ENCODE measurements around the gene WDR31. TPM values are rescaled to one million over a fixed set of nuclear protein-coding genes. Genes with fewer than 3 reads are reported as not detected.
A peak's percentile ranks its signal among the peaks of the same experiment; 100 is the strongest.

The WDR31 gene
- total RNA-seq, 2 donors from 2014 or later = 4.9 to 5.7 TPM

- DNase-seq (no peak), ATAC-seq (no peak)
- intact Hi-C loops (cut with DNase I) = no loop called here
Measured at GRCh38 chr9:113348437-113348836, 8.4 kb upstream of the WDR31 start.

GRCh38 chr9:113345671-113346070, 5.6 kb upstream of the WDR31 start:
- DNase-seq (no peak), ATAC-seq (no peak)
- intact Hi-C loops (cut with DNase I) = no loop called here

GRCh38 chr9:113345190-113345589, 5.1 kb upstream of the WDR31 start:
- intact Hi-C loops (cut with DNase I) = no loop called here
- ATAC-seq = no peak
- DNase-seq = no peak

- peak; percentile 79 to 85 for ATAC-seq
- DNase-seq = peak; percentile 87
- intact Hi-C loops (cut with DNase I) = no loop called here
Measured at GRCh38 chr9:113343732-113344231, 3.7 kb upstream of the WDR31 start.

- no peak for ATAC-seq
- DNase-seq = no peak
- intact Hi-C loops (cut with DNase I) = no loop called here
Measured at GRCh38 chr9:113341712-113342410, 1.8 kb upstream of the WDR31 start.

GRCh38 chr9:113337714-113338113, 2.4 kb downstream of the WDR31 start:
- no peak for ATAC-seq
- intact Hi-C loops (cut with DNase I) = no loop called here
- no peak for DNase-seq

GRCh38 chr9:113331780-113332179, 8.3 kb downstream of the WDR31 start:
- ATAC-seq (no peak), DNase-seq (no peak)
- intact Hi-C loops (cut with DNase I) = no loop called here

GRCh38 chr9:113328045-113328782, 11.9 kb downstream of the WDR31 start:
- intact Hi-C loops (cut with DNase I) = no loop called here
- ATAC-seq (peak; percentile 51 to 55), DNase-seq (no peak)

- DNase-seq = no peak
- no peak for ATAC-seq
- intact Hi-C loops (cut with DNase I) = no loop called here
Measured at GRCh38 chr9:113326230-113326629, 13.8 kb downstream of the WDR31 start.

- DNase-seq (no peak), ATAC-seq (no peak)
- intact Hi-C loops (cut with DNase I) = no loop called here
Measured at GRCh38 chr9:113322671-113323070, 17.4 kb downstream of the WDR31 start.

- DNase-seq = no peak
- intact Hi-C loops (cut with DNase I) = no loop called here
- ATAC-seq = no peak
Measured at GRCh38 chr9:113320051-113320450, 20.0 kb downstream of the WDR31 start.

- ATAC-seq (no peak), DNase-seq (no peak)
- intact Hi-C loops (cut with DNase I) = no loop called here
Measured at GRCh38 chr9:113319054-113319453, 21.0 kb downstream of the WDR31 start.

- peak in 1 of 2 donors; percentile 55 for ATAC-seq
- intact Hi-C loops (cut with DNase I) = no loop called here
- no peak for DNase-seq
Measured at GRCh38 chr9:113317777-113318176, 22.3 kb downstream of the WDR31 start.

GRCh38 chr9:113316030-113316429, 24.0 kb downstream of the WDR31 start:
- no peak for DNase-seq
- intact Hi-C loops (cut with DNase I) = no loop called here
- no peak for ATAC-seq

- intact Hi-C loops (cut with DNase I) = no loop called here
- ATAC-seq (no peak), DNase-seq (no peak)
Measured at GRCh38 chr9:113315231-113315630, 24.8 kb downstream of the WDR31 start.

GRCh38 chr9:113313261-113313660, 26.8 kb downstream of the WDR31 start:
- no peak for DNase-seq
- no peak for ATAC-seq
- intact Hi-C loops (cut with DNase I) = no loop called here

- intact Hi-C loops (cut with DNase I) = no loop called here
- ATAC-seq (no peak), DNase-seq (no peak)
Measured at GRCh38 chr9:113311961-113312360, 28.1 kb downstream of the WDR31 start.

- intact Hi-C loops (cut with DNase I) = no loop called here
- peak in 1 of 2 donors; percentile 53 for ATAC-seq
- DNase-seq = no peak
Measured at GRCh38 chr9:113310538-113310937, 29.5 kb downstream of the WDR31 start.

- intact Hi-C loops (cut with DNase I) = loop anchor here in 1 of 2 donors (2.0 kb wide), 1 partner anchor 91 kb away; the partner anchor contains the start of gene ALAD
- DNase-seq (no peak), ATAC-seq (peak in 1 of 2 donors; percentile 63)
Measured at GRCh38 chr9:113309204-113309813, 30.8 kb downstream of the WDR31 start.

GRCh38 chr9:113307396-113307975, 32.6 kb downstream of the WDR31 start:
- intact Hi-C loops (cut with DNase I) = no loop called here
- ATAC-seq (no peak), DNase-seq (no peak)

Data from left cardiac atrium (tissue), 4 donors.